GM12891 (cell line): Measurements from ENCODE around the gene EIF2B4.

Experiments used
- POLR2A ChIP-seq: IDR thresholded peaks from 2 replicates; pipeline ENCODE4 v1.6.1; 2011; ENCODE audit warnings: low read depth, low read length, control low read depth
- POLR2AphosphoS5 ChIP-seq: IDR thresholded peaks from 2 replicates; pipeline ENCODE4 v1.6.1; 2011; ENCODE audit warnings: low read depth, low read length, control low read depth

- no peak; the same call in 1 of the 2 replicates for TF ChIP-seq POLR2A
- TF ChIP-seq POLR2AphosphoS5: no peak
Measured at GRCh38 chr2:27408601-27409320, 38.6 kb upstream of the EIF2B4 start.
